KOPT-K1 (cell line): ENCODE data around the gene LRCH1.
"Not testable (repeated sequence)": the region's sequence is repeated elsewhere in the genome, so short reads cannot be mapped to it uniquely, and the experiment has no call there.

Source experiments
- H3K27ac ChIP-seq: fragments of 200-600 bp; sonication (generic); 2 replicates; pipeline ENCODE4 v1.5.1; 2016; ENCODE audit warnings: antibody characterized with exemption, mild to moderate bottlenecking, low read depth, low read length; ENCODE audit not compliant: poor library complexity, severe bottlenecking
- H3K36me3 ChIP-seq: fragments of 200-600 bp; sonication (generic); 2 replicates; pipeline ENCODE4 v1.5.1; 2017; ENCODE audit warnings: antibody characterized with exemption, mild to moderate bottlenecking, low read length, moderate library complexity; ENCODE audit not compliant: insufficient read depth
- H3K9me3 ChIP-seq: fragments of 200-600 bp; sonication (generic); 2 replicates; pipeline ENCODE4 v1.5.1; 2017; ENCODE audit warnings: antibody characterized with exemption, low read length, mild to moderate bottlenecking; ENCODE audit not compliant: insufficient read depth, poor library complexity, severe bottlenecking

The LRCH1 gene

GRCh38 chr13:46739447-46740098 lies 186.6 kb downstream of the LRCH1 start:
- Histone ChIP-seq H3K27ac (no peak overlapping the region), H3K36me3 (peaks cover 62% of the 10 kb centered on the region), H3K9me3 (no peaks in the 10 kb centered on the region)

DNA sequence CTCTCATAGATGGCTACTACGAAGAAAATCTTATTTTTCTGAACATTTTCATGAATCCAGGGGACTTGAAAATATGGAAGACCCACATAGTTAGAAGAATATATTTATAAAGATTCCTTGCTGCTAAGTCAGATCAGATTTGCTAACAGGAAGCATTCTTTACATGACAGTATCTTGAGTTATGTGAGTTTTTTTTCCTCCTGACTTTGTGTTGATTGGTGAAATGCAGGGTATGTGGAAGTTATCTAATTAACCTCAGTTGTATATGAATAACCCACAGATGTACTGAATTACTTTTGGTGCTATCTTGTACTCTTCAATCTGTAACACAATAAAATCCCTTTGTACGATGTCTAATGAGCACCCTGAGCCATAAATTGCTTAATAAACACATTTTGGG lies 190.2 kb downstream of the LRCH1 start:
- peaks cover 13% of the 10 kb centered on the region for H3K9me3 ChIP-seq
- no peak overlapping the region for H3K27ac ChIP-seq
- H3K36me3 ChIP-seq: peaks cover 60% of the 10 kb centered on the region

- Histone ChIP-seq H3K36me3 (peaks cover 66% of the 10 kb centered on the region), H3K9me3 (peaks cover 13% of the 10 kb centered on the region), H3K27ac (no peak overlapping the region)
These were observed 192.1 kb downstream of the LRCH1 start for GRCh38 chr13:46745062-46745461.

- H3K9me3 ChIP-seq: peaks cover 13% of the 10 kb centered on the region
- H3K27ac ChIP-seq: no peak overlapping the region
- peaks cover 66% of the 10 kb centered on the region for H3K36me3 ChIP-seq
These were observed 192.7 kb downstream of the LRCH1 start for GRCh38 chr13:46745706-46746105.

GRCh38 chr13:46747031-46747820 lies 194.3 kb downstream of the LRCH1 start:
- Histone ChIP-seq H3K9me3 (peaks cover 13% of the 10 kb centered on the region), H3K27ac (no peak overlapping the region), H3K36me3 (peaks cover 56% of the 10 kb centered on the region)

GRCh38 chr13:46748300-46748699 lies 195.3 kb downstream of the LRCH1 start:
- Histone ChIP-seq H3K36me3 (peaks cover 49% of the 10 kb centered on the region), H3K27ac (no peak overlapping the region), H3K9me3 (peaks cover 13% of the 10 kb centered on the region)

DNA sequence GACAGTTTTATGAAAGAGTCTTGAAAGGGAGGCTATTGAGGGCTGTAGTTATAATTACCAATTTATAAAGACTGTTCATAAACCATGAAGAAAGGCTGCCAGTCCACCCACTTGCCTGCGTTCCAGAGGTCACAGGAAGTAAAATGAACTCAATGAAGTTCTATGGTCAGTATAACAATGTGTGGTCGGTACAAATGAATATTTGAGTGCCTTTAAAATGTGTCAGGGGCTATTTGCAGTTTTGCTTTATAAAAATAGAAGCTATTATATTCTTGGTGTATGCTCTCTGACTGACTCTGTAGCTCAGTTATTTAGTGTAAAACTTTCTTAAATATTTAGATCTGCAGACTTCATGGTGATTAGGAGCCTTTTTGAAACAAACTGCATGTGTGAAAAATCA lies 197.0 kb downstream of the LRCH1 start:
- peak overlapping the region; percentile 88 for H3K27ac ChIP-seq
- H3K36me3 ChIP-seq: peaks cover 37% of the 10 kb centered on the region
- H3K9me3 ChIP-seq: peaks cover 10% of the 10 kb centered on the region

GRCh38 chr13:46751811-46752635 lies 199.1 kb downstream of the LRCH1 start:
- H3K36me3 ChIP-seq: peaks cover 16% of the 10 kb centered on the region
- H3K27ac ChIP-seq: peak overlapping the region; percentile 88
- no peaks in the 10 kb centered on the region for H3K9me3 ChIP-seq

DNA sequence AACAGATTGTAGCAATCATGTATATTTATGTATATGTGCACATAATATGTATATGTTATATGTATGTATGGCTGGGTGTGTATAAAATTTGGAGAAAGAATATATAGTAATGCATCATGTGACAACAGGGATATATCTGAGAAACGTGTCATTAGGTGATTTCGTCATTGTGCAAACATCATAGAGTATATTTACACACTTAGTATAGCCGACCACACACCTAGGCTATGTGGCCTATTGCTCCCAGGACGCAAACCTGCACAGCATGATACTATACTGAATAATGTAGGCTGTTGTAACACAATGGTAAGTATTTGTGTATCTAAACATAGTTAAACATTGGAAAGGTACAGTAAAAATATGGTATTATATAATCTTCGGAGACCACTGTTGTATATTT lies 200.2 kb downstream of the LRCH1 start:
- Histone ChIP-seq H3K36me3 (peaks cover 15% of the 10 kb centered on the region), H3K9me3 (no peaks in the 10 kb centered on the region), H3K27ac (peak overlapping the region; percentile 88)

DNA sequence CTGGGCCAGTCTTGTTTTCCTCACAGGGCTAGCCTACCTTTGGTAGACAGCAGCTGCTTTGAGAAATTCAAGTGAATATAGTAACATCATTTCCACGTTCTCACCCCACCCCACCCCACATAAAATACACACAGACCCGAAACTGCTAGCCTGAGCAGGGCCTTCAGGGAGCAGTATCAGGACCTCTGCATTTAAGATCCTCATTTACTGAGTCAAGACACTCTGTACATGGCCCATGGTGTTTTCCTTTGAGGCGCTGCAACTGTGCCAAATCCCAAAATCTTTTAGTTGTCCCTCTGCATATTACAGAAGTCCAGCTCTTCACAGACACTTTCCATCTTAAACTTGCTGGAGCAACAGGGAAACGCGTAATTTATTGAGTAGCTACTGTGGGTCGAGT lies 200.9 kb downstream of the LRCH1 start:
- Histone ChIP-seq H3K9me3 (no peaks in the 10 kb centered on the region), H3K27ac (peak overlapping the region; percentile 88), H3K36me3 (peaks cover 7% of the 10 kb centered on the region)

- Histone ChIP-seq H3K36me3 (peaks cover under 1% of the 10 kb centered on the region; the same call in 1 of the 2 replicates), H3K27ac (no peak overlapping the region), H3K9me3 (no peaks in the 10 kb centered on the region)
These were observed 201.8 kb downstream of the LRCH1 start for GRCh38 chr13:46754812-46755211.

GRCh38 chr13:46755508-46755907 lies 202.5 kb downstream of the LRCH1 start:
- not testable (repeated sequence) for H3K27ac ChIP-seq, H3K9me3 ChIP-seq, H3K36me3 ChIP-seq

GRCh38 chr13:46756977-46757376 lies 204.0 kb downstream of the LRCH1 start:
- H3K36me3 ChIP-seq: no peaks in the 10 kb centered on the region
- no peak overlapping the region for H3K27ac ChIP-seq
- no peaks in the 10 kb centered on the region for H3K9me3 ChIP-seq

- Histone ChIP-seq H3K9me3 (no peaks in the 10 kb centered on the region), H3K36me3 (no peaks in the 10 kb centered on the region), H3K27ac (no peak overlapping the region)
These were observed 204.7 kb downstream of the LRCH1 start for GRCh38 chr13:46757640-46758039.

GRCh38 chr13:46759846-46760245 lies 206.9 kb downstream of the LRCH1 start:
- no peak overlapping the region for H3K27ac ChIP-seq
- H3K36me3 ChIP-seq: no peaks in the 10 kb centered on the region
- no peaks in the 10 kb centered on the region for H3K9me3 ChIP-seq
